Glutamatergic neuron (in vitro differentiated cells): ENCODE results near the gene MT2A. TPM values are rescaled to one million over a fixed set of nuclear protein-coding genes. Genes with fewer than 3 reads are reported as not detected.

Source experiments
- DNase-seq: peaks from one replicate; pipeline ENCODE4 v3.0.0; 2022
- H3K27ac Mint-ChIP-seq: one replicate; pipeline ENCODE4 v1.8.0; 2020; ENCODE audit warnings: mild to moderate bottlenecking, mixed read lengths, inconsistent platforms; ENCODE audit not compliant: unreplicated experiment
- H3K27me3 Mint-ChIP-seq: one replicate; pipeline ENCODE4 v1.8.0; 2020; ENCODE audit warnings: mild to moderate bottlenecking, moderate library complexity, mixed read lengths, inconsistent platforms; ENCODE audit not compliant: unreplicated experiment
- H3K36me3 Mint-ChIP-seq: one replicate; pipeline ENCODE4 v1.8.0; 2020; ENCODE audit warnings: mild to moderate bottlenecking, mixed read lengths, inconsistent platforms; ENCODE audit not compliant: unreplicated experiment
- H3K4me1 Mint-ChIP-seq: one replicate; pipeline ENCODE4 v1.8.0; 2020; ENCODE audit warnings: mild to moderate bottlenecking, low read depth, mixed read lengths, inconsistent platforms; ENCODE audit not compliant: unreplicated experiment
- H3K4me3 Mint-ChIP-seq: one replicate; pipeline ENCODE4 v1.8.0; 2020; ENCODE audit warnings: mild to moderate bottlenecking, mixed read lengths, inconsistent platforms; ENCODE audit not compliant: unreplicated experiment
- H3K9me3 Mint-ChIP-seq: one replicate; pipeline ENCODE4 v1.8.0; 2020; ENCODE audit warnings: mild to moderate bottlenecking, moderate library complexity, mixed read lengths, inconsistent platforms; ENCODE audit not compliant: unreplicated experiment
- CTCF ChIP-seq: fragments of 200-600 bp; sonication (generic); IDR thresholded peaks from one replicate; pipeline ENCODE4 v1.5.0; 2021; ENCODE audit not compliant: partially characterized antibody, unreplicated experiment
- total RNA-seq: library from RNA; stranded (reverse); fragmentation: NEBNext Ultra II Directional; extraction: Animal tissue kit (Norgen Biotek cat#: 25700); gene quantifications from one replicate; pipeline ENCODE4 v1.2.1, GENCODE V29; 2021; ENCODE audit not compliant: unreplicated experiment

MT2A gene
- total RNA-seq, 1 donor from 2014 or later: not detected

- Mint-ChIP-seq H3K4me3 (no peak overlapping the region), H3K27me3 (peaks cover 35% of the 10 kb centered on the region), H3K9me3 (peaks cover 4% of the 10 kb centered on the region)
Measured at GRCh38 chr16:56645311-56645710, 36.9 kb downstream of the MT2A start.

GRCh38 chr16:56645838-56646237 lies 37.5 kb downstream of the MT2A start:
- H3K27me3 Mint-ChIP-seq: peaks cover 30% of the 10 kb centered on the region
- no peak for DNase-seq
- peaks cover 4% of the 10 kb centered on the region for H3K9me3 Mint-ChIP-seq
- H3K4me3 Mint-ChIP-seq: no peak overlapping the region
- no peaks in the 10 kb centered on the region for H3K36me3 Mint-ChIP-seq
- H3K27ac Mint-ChIP-seq: no peak overlapping the region
- no peaks in the 10 kb centered on the region for H3K4me1 Mint-ChIP-seq
- TF ChIP-seq CTCF: no peak

More at GRCh38 chr16:56645311-56645710, 36.9 kb downstream of the MT2A start:
- TF ChIP-seq CTCF: no peak
- Mint-ChIP-seq H3K4me1 (no peaks in the 10 kb centered on the region), H3K36me3 (no peaks in the 10 kb centered on the region), H3K27ac (no peak overlapping the region)
- no peak for DNase-seq

- Mint-ChIP-seq H3K36me3 (no peaks in the 10 kb centered on the region), H3K27me3 (peaks cover 20% of the 10 kb centered on the region), H3K27ac (no peak overlapping the region), H3K9me3 (peaks cover 5% of the 10 kb centered on the region), H3K4me3 (no peak overlapping the region), H3K4me1 (no peaks in the 10 kb centered on the region)
- TF ChIP-seq CTCF: no peak
- peak; percentile 43 for DNase-seq
Measured at GRCh38 chr16:56647641-56648431, 39.5 kb downstream of the MT2A start.

GRCh38 chr16:56649271-56649670 lies 40.9 kb downstream of the MT2A start:
- DNase-seq: no peak
- no peak for TF ChIP-seq CTCF
- Mint-ChIP-seq H3K4me1 (no peaks in the 10 kb centered on the region), H3K27ac (no peak overlapping the region), H3K27me3 (peaks cover 18% of the 10 kb centered on the region), H3K9me3 (peaks cover 7% of the 10 kb centered on the region), H3K4me3 (no peak overlapping the region), H3K36me3 (no peaks in the 10 kb centered on the region)

- H3K4me3 Mint-ChIP-seq: no peak overlapping the region
- no peak for TF ChIP-seq CTCF
- H3K36me3 Mint-ChIP-seq: no peaks in the 10 kb centered on the region
- H3K27me3 Mint-ChIP-seq: peaks cover 12% of the 10 kb centered on the region
- no peaks in the 10 kb centered on the region for H3K4me1 Mint-ChIP-seq
- no peak for DNase-seq
- H3K9me3 Mint-ChIP-seq: peaks cover 7% of the 10 kb centered on the region
- no peak overlapping the region for H3K27ac Mint-ChIP-seq
Measured at GRCh38 chr16:56649820-56650219, 41.4 kb downstream of the MT2A start.
